Measurements from ENCODE around the gene NME1. TPM values are rescaled to one million over a fixed set of nuclear protein-coding genes. Genes with fewer than 3 reads are reported as not detected.
A peak's percentile ranks its signal among the peaks of the same experiment; 100 is the strongest.

The NME1 gene
- total RNA-seq, 1 experiment from 2014 or later, result 592 TPM

- Histone ChIP-seq H3F3A (ENCODE audit: low read length, unreplicated experiment) (no peaks in the 10 kb centered on the region), H3K36me3 (ENCODE audit: low read depth, low read length) (no peaks in the 10 kb centered on the region), H3K79me2 (ENCODE audit: low read length) (no peaks in the 10 kb centered on the region), H3K9me2 (replicated peaks; ENCODE audit: low read length) (no peaks in the 10 kb centered on the region), H3K27me3 (ENCODE audit: low read length) (no peaks in the 10 kb centered on the region), H3K9me3 (ENCODE audit: low read length) (no peaks in the 10 kb centered on the region), H3K9ac (ENCODE audit: low read length) (no peak overlapping the region), H4K20me1 (ENCODE audit: low read length) (no peaks in the 10 kb centered on the region), H3K4me2 (ENCODE audit: low read length) (no peak overlapping the region), H3K4me3 (ENCODE audit: low read length) (no peak overlapping the region), H3K27ac (ENCODE audit: low read length) (no peak overlapping the region), H3K4me1 (ENCODE audit: insufficient read depth, low read length) (peaks cover 13% of the 10 kb centered on the region; the same call in 1 of the 2 replicates), H2AFZ (ENCODE audit: low read length) (no peak overlapping the region)
- ChIA-PET POLR2A (ENCODE audit: unreplicated experiment) (no interaction called here), CTCF (no interaction called here)
- BruUV-seq (replicated peaks), result no TSS peak
- intact Hi-C loops (cut with micrococcal nuclease), result no loop called here
- TF ChIP-seq EZH2 (IDR thresholded peaks at IDR 0.05; ENCODE audit: low read length, unreplicated experiment) (no peak), CTCF (conservative IDR thresholded peaks at IDR 0.05; ENCODE audit: low read depth, low read length) (no peak), EZH2phosphoT487 (IDR thresholded peaks at IDR 0.05; ENCODE audit: borderline replicate concordance, low read length) (no peak)
- DNase-seq (no peak), ATAC-seq (no peak)
Measured at GRCh38 chr17:51144266-51145022, 8.9 kb upstream of the NME1 start.

GRCh38 chr17:51147650-51148049 lies 5.7 kb upstream of the NME1 start:
- intact Hi-C loops (cut with micrococcal nuclease), result no loop called here
- Histone ChIP-seq H3K79me2 (ENCODE audit: low read length) (no peaks in the 10 kb centered on the region), H3K9ac (ENCODE audit: low read length) (no peak overlapping the region), H3K36me3 (ENCODE audit: low read depth, low read length) (no peaks in the 10 kb centered on the region), H3F3A (ENCODE audit: low read length, unreplicated experiment) (no peaks in the 10 kb centered on the region), H3K9me3 (ENCODE audit: low read length) (no peaks in the 10 kb centered on the region), H2AFZ (ENCODE audit: low read length) (no peak overlapping the region), H3K9me2 (replicated peaks; ENCODE audit: low read length) (no peaks in the 10 kb centered on the region), H3K4me3 (ENCODE audit: low read length) (no peak overlapping the region), H4K20me1 (ENCODE audit: low read length) (no peaks in the 10 kb centered on the region), H3K27ac (ENCODE audit: low read length) (no peak overlapping the region), H3K4me1 (ENCODE audit: insufficient read depth, low read length) (peaks cover 17% of the 10 kb centered on the region), H3K4me2 (ENCODE audit: low read length) (no peak overlapping the region), H3K27me3 (ENCODE audit: low read length) (no peaks in the 10 kb centered on the region)
- no TSS peak for BruUV-seq (replicated peaks)
- ChIA-PET POLR2A (ENCODE audit: unreplicated experiment) (interaction anchor here (1.2 kb wide), 1 partner anchor 26 kb away, joined by 23 read pairs; the partner anchor contains the start of gene SPAG9), CTCF (interaction anchor here (0.7 to 1.3 kb wide), 2 partner anchors 29 to 91 kb away, joined by 3 read pairs; no protein-coding TSS in a partner anchor)
- DNase-seq (peak; percentile 28), ATAC-seq (peak; percentile 57)
- TF ChIP-seq EZH2phosphoT487 (IDR thresholded peaks at IDR 0.05; ENCODE audit: borderline replicate concordance, low read length) (no peak), CTCF (conservative IDR thresholded peaks at IDR 0.05; ENCODE audit: low read depth, low read length) (no peak)

DNA sequence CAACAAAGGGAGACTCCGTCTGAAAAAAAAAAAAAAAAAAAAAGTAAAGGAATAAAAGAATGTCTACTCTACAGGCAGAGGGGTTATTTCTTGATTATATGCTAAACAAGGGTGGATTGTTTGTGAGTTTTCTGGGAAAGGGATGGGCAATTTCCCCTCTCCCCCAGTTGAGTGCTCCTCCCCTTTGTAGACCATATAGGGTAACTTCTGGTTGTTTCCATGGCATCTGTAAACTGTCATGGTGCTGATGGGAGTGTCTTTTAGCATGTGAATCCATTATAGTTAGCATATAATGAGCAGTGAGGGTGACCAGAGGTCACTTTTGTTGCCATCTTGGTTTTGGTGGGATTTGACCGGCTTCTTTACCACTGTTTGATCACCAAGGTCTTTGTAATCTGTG lies 4.2 kb upstream of the NME1 start:
- ChIA-PET CTCF (no interaction called here), POLR2A (ENCODE audit: unreplicated experiment) (no interaction called here)
- H3K79me2 ChIP-seq (ENCODE audit: low read length), result peaks cover 8% of the 10 kb centered on the region
- no peaks in the 10 kb centered on the region for H3F3A ChIP-seq (ENCODE audit: low read length, unreplicated experiment)
- BruUV-seq (replicated peaks), result no TSS peak
- H4K20me1 ChIP-seq (ENCODE audit: low read length), result no peaks in the 10 kb centered on the region
- no peak overlapping the region for H3K9ac ChIP-seq (ENCODE audit: low read length)
- no peak overlapping the region for H3K27ac ChIP-seq (ENCODE audit: low read length)
- H3K27me3 ChIP-seq (ENCODE audit: low read length), result no peaks in the 10 kb centered on the region
- H3K4me2 ChIP-seq (ENCODE audit: low read length), result no peak overlapping the region
- no peak overlapping the region for H2AFZ ChIP-seq (ENCODE audit: low read length)
- H3K4me3 ChIP-seq (ENCODE audit: low read length), result no peak overlapping the region
- ATAC-seq, result no peak
- TF ChIP-seq EZH2phosphoT487 (IDR thresholded peaks at IDR 0.05; ENCODE audit: borderline replicate concordance, low read length) (no peak), CTCF (conservative IDR thresholded peaks at IDR 0.05; ENCODE audit: low read depth, low read length) (no peak), EZH2 (IDR thresholded peaks at IDR 0.05; ENCODE audit: low read length, unreplicated experiment) (no peak)
- peaks cover 21% of the 10 kb centered on the region for H3K4me1 ChIP-seq (ENCODE audit: insufficient read depth, low read length)
- no peaks in the 10 kb centered on the region for H3K9me3 ChIP-seq (ENCODE audit: low read length)
- no peak for DNase-seq
- intact Hi-C loops (cut with micrococcal nuclease), result no loop called here
- no peaks in the 10 kb centered on the region for H3K36me3 ChIP-seq (ENCODE audit: low read depth, low read length)
- no peaks in the 10 kb centered on the region for H3K9me2 ChIP-seq (replicated peaks; ENCODE audit: low read length)
